Lower leg skin (tissue), 4 donors: ENCODE measurements around the gene ZNF236. TPM values are rescaled to one million over a fixed set of nuclear protein-coding genes. Genes with fewer than 3 reads are reported as not detected.

ENCODE experiments used
- DNase-seq, 2 donors: peaks; one replicate each; pipeline ENCODE4 v3.0.0-alpha.2; 2019; ENCODE audit warnings: low spot score in 2 of 2
- H3K4me3 ChIP-seq: fragments of 200-600 bp; sonication (generic); 2 replicates; pipeline ENCODE4 v1.5.1; 2017; ENCODE audit warnings: mild to moderate bottlenecking, low read depth; ENCODE audit not compliant: poor library complexity, severe bottlenecking
- POLR2A ChIP-seq, 2 donors: fragments of 450-650 bp; IDR thresholded peaks; one replicate each; pipeline ENCODE4 v1.6.1; 2016 to 2017; ENCODE audit warnings: antibody characterized with exemption in 2 of 2, mild to moderate bottlenecking in 1 of 2, moderate library complexity in 1 of 2
- WGBS, 2 donors: methylation state at CpG; one replicate each; pipeline ENCODE4 v1.1.5; 2018; 5-methylcytosine and 5-hydroxymethylcytosine counted together
- intact Hi-C: fragments of 100-400 bp; cut with DNase I; formaldehyde crosslinking; loops from one replicate; pipeline ENCODE4 v1.15.0; 2023; ENCODE audit warnings: low total_unique reads
- total RNA-seq, 4 donors: library from RNA; depleted of rRNA; stranded (reverse); fragments of >200 nt; gene quantifications; one replicate each; pipeline ENCODE4 v1.1.0, GENCODE V29; 2016
- TF ChIP-seq, protein P1 (sequence below), 3 donors: fragments of 450-650 bp; IDR thresholded peaks; one replicate each; pipeline ENCODE4 v1.5.1; 2016; ENCODE audit warnings: antibody characterized with exemption in 3 of 3, mild to moderate bottlenecking in 3 of 3, moderate library complexity in 2 of 3

ZNF236 gene
- total RNA-seq, 4 donors from 2014 or later: 8.9 to 15.2 (median 11.8) TPM

DNA sequence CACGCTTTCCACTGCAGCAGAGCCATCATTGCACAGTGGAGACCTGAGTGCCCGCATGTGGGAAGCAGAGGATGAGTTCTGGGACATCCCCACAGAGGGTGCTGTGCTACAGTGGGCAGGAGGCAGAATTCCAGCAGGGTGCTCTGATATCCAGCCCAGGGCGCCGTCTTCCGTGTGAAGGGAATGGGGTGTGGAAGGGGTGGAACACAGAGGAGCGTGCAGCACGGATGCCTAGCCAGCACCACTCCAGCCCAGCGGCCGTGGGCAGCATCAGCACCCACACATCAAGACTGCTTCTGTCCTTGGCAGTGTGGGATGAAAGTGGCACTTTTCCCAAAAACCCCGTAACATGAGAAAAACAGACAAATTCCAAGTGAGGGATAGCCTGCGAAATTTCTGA, 134.3 kb downstream of the ZNF236 start:
- 85 to 87% methylated on average over 10 to 11 of the region's 11 CpGs for WGBS, 2 donors
- no peak overlapping the region for H3K4me3 ChIP-seq
- intact Hi-C loops: no loop called here
- TF ChIP-seq POLR2A (IDR thresholded peaks at IDR 0.05): no peak
- TF ChIP-seq, protein P1, sequence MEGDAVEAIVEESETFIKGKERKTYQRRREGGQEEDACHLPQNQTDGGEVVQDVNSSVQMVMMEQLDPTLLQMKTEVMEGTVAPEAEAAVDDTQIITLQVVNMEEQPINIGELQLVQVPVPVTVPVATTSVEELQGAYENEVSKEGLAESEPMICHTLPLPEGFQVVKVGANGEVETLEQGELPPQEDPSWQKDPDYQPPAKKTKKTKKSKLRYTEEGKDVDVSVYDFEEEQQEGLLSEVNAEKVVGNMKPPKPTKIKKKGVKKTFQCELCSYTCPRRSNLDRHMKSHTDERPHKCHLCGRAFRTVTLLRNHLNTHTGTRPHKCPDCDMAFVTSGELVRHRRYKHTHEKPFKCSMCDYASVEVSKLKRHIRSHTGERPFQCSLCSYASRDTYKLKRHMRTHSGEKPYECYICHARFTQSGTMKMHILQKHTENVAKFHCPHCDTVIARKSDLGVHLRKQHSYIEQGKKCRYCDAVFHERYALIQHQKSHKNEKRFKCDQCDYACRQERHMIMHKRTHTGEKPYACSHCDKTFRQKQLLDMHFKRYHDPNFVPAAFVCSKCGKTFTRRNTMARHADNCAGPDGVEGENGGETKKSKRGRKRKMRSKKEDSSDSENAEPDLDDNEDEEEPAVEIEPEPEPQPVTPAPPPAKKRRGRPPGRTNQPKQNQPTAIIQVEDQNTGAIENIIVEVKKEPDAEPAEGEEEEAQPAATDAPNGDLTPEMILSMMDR (IDR thresholded peaks at IDR 0.05): no peak
- DNase-seq: no peak

- 93 to 94% methylated on average over 18 of the region's 18 CpGs for WGBS, 2 donors
- no peak for TF ChIP-seq POLR2A (IDR thresholded peaks at IDR 0.05)
- TF ChIP-seq, protein P1 (IDR thresholded peaks at IDR 0.05): no peak
- DNase-seq: no peak
- no peak overlapping the region for H3K4me3 ChIP-seq
- intact Hi-C loops: no loop called here
These were observed 135.3 kb downstream of the ZNF236 start for GRCh38 chr18:76957384-76958355.

DNA sequence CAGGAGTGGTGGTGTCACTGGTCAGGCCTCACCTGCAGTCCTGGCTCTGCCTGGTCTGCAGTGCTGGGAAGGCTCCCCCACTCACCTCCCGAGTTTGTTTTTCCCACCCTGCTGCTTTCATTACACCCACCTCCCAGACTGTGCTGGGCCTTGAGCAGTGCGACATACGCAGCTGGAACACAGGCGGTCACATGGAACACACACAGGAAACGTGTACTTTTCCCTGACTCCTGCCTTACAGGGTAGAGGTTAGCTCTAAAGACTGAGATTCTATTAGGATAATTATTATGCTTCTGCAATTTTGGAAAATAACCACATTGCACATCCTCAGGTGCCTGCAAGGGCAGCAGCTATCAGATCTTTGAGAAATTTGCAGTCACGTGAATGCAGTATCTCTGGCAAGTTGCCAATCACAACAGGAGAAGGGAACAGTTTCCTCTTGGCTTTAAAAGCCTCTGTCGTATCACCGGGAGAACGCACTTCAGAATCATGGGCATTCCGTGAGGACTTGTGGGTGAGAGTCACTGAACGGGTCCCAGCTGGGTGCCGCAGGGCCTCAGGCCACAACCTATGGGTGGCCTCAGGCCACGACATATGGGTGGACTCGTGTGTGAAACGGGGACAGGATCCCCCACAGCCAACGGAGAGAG, 136.5 kb downstream of the ZNF236 start:
- TF ChIP-seq, protein P1 (IDR thresholded peaks at IDR 0.05): no peak
- no peak for TF ChIP-seq POLR2A (IDR thresholded peaks at IDR 0.05)
- no peak overlapping the region for H3K4me3 ChIP-seq
- DNase-seq: no peak
- intact Hi-C loops: no loop called here
- WGBS, 2 donors: 71 to 76% methylated on average over 15 to 16 of the region's 16 CpGs

GRCh38 chr18:76959605-76960004, 137.2 kb downstream of the ZNF236 start:
- intact Hi-C loops: no loop called here
- TF ChIP-seq, protein P1 (IDR thresholded peaks at IDR 0.05): no peak
- TF ChIP-seq POLR2A (IDR thresholded peaks at IDR 0.05): no peak
- no peak overlapping the region for H3K4me3 ChIP-seq
- WGBS, 2 donors: 88 to 94% methylated on average over 8 of the region's 8 CpGs
- no peak for DNase-seq

DNA sequence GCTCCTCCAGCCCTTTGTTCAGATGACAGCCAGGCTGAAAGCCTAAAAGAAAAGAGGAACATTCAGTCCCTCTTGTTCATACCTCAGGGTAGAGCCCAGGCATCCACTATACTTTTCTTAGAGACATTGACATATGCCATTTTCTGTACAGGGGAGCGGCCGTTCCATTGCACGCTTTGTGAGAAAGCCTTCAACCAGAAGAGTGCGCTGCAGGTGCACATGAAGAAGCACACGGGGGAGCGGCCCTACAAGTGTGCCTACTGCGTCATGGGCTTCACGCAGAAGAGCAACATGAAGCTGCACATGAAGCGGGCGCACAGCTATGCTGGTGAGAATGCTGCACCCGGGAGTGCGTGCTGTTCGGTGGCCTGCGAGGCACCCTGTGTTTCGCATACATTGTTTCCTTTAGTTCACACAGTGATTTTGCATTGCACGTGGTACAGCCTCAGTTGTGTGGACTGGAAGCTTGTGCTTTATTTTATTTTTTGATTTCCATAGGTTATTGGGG, 138.2 kb downstream of the ZNF236 start:
- TF ChIP-seq, protein P1 (IDR thresholded peaks at IDR 0.05): no peak
- no peak for TF ChIP-seq POLR2A (IDR thresholded peaks at IDR 0.05)
- H3K4me3 ChIP-seq: no peak overlapping the region
- 93 to 95% methylated on average over 16 of the region's 16 CpGs for WGBS, 2 donors
- intact Hi-C loops: no loop called here
- DNase-seq: no peak
